H9 (cell line): ENCODE results near the gene TP73. TPM values are rescaled to one million over a fixed set of nuclear protein-coding genes. Genes with fewer than 3 reads are reported as not detected.
A peak's percentile ranks its signal among the peaks of the same experiment; 100 is the strongest.

Source experiments
- DNase-seq: peaks from one replicate; pipeline ENCODE4 v3.0.0-alpha.2; 2017
- H2AFZ ChIP-seq: one replicate; pipeline ENCODE4 v1.6.1; 2013; ENCODE audit warnings: mild to moderate bottlenecking, low read length, control low read depth, moderate library complexity
- H2AK5ac ChIP-seq: 2 replicates; pipeline ENCODE4 v1.6.1; 2013; ENCODE audit warnings: low read length, control low read depth, mixed read lengths; ENCODE audit not compliant: insufficient read length
- H2BK120ac ChIP-seq: one replicate; pipeline ENCODE4 v1.6.1; 2013; ENCODE audit warnings: low read depth, mild to moderate bottlenecking, low read length, control low read depth, inconsistent platforms; ENCODE audit not compliant: poor library complexity, severe bottlenecking
- H2BK12ac ChIP-seq: 2 replicates; pipeline ENCODE4 v1.6.1; 2013; ENCODE audit warnings: low read length, control low read depth, mixed read lengths, low read depth; ENCODE audit not compliant: insufficient read length
- H2BK15ac ChIP-seq: 2 replicates; pipeline ENCODE4 v1.6.1; 2013; ENCODE audit warnings: low read depth, low read length, control low read depth
- H2BK20ac ChIP-seq: one replicate; pipeline ENCODE4 v1.6.1; 2013; ENCODE audit warnings: low read depth, mild to moderate bottlenecking, low read length, control low read depth, inconsistent platforms; ENCODE audit not compliant: poor library complexity, severe bottlenecking
- H2BK5ac ChIP-seq: 2 replicates; pipeline ENCODE4 v1.6.1; 2013; ENCODE audit warnings: low read length, control low read depth, mixed read lengths; ENCODE audit not compliant: insufficient read length
- H3K14ac ChIP-seq: 2 replicates; pipeline ENCODE4 v1.6.1; 2013; ENCODE audit warnings: low read length, control low read depth; ENCODE audit not compliant: insufficient read depth
- H3K18ac ChIP-seq: 2 replicates; pipeline ENCODE4 v1.6.1; 2013; ENCODE audit warnings: low read depth, mild to moderate bottlenecking, mixed read lengths, low read length, control low read depth; ENCODE audit not compliant: insufficient read length
- H3K23ac ChIP-seq: 2 replicates; pipeline ENCODE4 v1.6.1; 2013; ENCODE audit warnings: low read length, control low read depth, mixed read lengths, low read depth; ENCODE audit not compliant: insufficient read length
- H3K23me2 ChIP-seq: 2 replicates; pipeline ENCODE4 v1.6.1; 2013; ENCODE audit warnings: low read depth, mild to moderate bottlenecking, mixed read lengths, low read length, control low read depth; ENCODE audit not compliant: insufficient read length, poor library complexity, severe bottlenecking
- H3K27ac ChIP-seq: 2 replicates; pipeline ENCODE4 v1.5.1; 2013; ENCODE audit warnings: low read length, control low read depth, mixed read lengths, low read depth; ENCODE audit not compliant: insufficient read length
- H3K27me3 ChIP-seq: 2 replicates; pipeline ENCODE4 v1.6.1; 2013; ENCODE audit warnings: low read length, control low read depth, inconsistent platforms; ENCODE audit not compliant: insufficient read depth
- H3K4ac ChIP-seq: 2 replicates; pipeline ENCODE4 v1.6.1; 2013; ENCODE audit warnings: low read depth, mild to moderate bottlenecking, control low read depth, inconsistent platforms, low read length, moderate library complexity
- H3K4me1 ChIP-seq: 2 replicates; pipeline ENCODE4 v1.6.1; 2013; ENCODE audit warnings: low read length, control low read depth, inconsistent platforms; ENCODE audit not compliant: insufficient read depth
- H3K4me2 ChIP-seq: 2 replicates; pipeline ENCODE4 v1.6.1; 2013; ENCODE audit warnings: low read length, control low read depth, mixed read lengths; ENCODE audit not compliant: insufficient read length, insufficient read depth
- H3K56ac ChIP-seq: 2 replicates; pipeline ENCODE4 v1.6.1; 2013; ENCODE audit warnings: low read depth, mild to moderate bottlenecking, mixed read lengths, low read length, control low read depth; ENCODE audit not compliant: insufficient read length
- H3K79me1 ChIP-seq: 2 replicates; pipeline ENCODE4 v1.6.1; 2013; ENCODE audit warnings: low read depth, mild to moderate bottlenecking, moderate library complexity, low read length, control low read depth, inconsistent platforms; ENCODE audit not compliant: insufficient read depth, poor library complexity, severe bottlenecking
- H3K79me2 ChIP-seq: 2 replicates; pipeline ENCODE4 v1.6.1; 2013; ENCODE audit warnings: low read length, control low read depth, inconsistent platforms; ENCODE audit not compliant: insufficient read depth
- H3K9ac ChIP-seq: 2 replicates; pipeline ENCODE4 v1.6.1; 2013; ENCODE audit warnings: low read length, control low read depth, mixed read lengths; ENCODE audit not compliant: insufficient read length; ENCODE audit errors: extremely low read depth
- H3K9me3 ChIP-seq: one replicate; pipeline ENCODE4 v1.6.1; 2013; ENCODE audit warnings: low read depth, low read length, inconsistent platforms; ENCODE audit not compliant: control insufficient read depth
- H3T11ph ChIP-seq: one replicate; pipeline ENCODE4 v1.6.1; 2013; ENCODE audit warnings: mild to moderate bottlenecking, low read length, control low read depth, inconsistent platforms
- H4K20me1 ChIP-seq: one replicate; pipeline ENCODE4 v1.6.1; 2013; ENCODE audit not compliant: control insufficient read depth, insufficient read length, insufficient read depth
- H4K5ac ChIP-seq: 2 replicates; pipeline ENCODE4 v1.6.1; 2013; ENCODE audit warnings: low read depth, mild to moderate bottlenecking, mixed read lengths, low read length, control low read depth; ENCODE audit not compliant: insufficient read length
- H4K8ac ChIP-seq: replicated peaks from 2 replicates; pipeline ENCODE4 v1.6.1; 2013; ENCODE audit warnings: low read length, control low read depth, mixed read lengths, low read depth; ENCODE audit not compliant: insufficient read length
- H4K91ac ChIP-seq: 2 replicates; pipeline ENCODE4 v1.6.1; 2013; ENCODE audit warnings: low read depth, mild to moderate bottlenecking, moderate library complexity, mixed read lengths, low read length, control low read depth; ENCODE audit not compliant: insufficient read length
- H3K27ac Mint-ChIP-seq, 3 experiments: 2 replicates in 2 of 3; 3 replicates in 1 of 3; pipeline ENCODE4 v1.8.0; 2020 to 2021; ENCODE audit warnings: mixed read lengths in 3 of 3, mild to moderate bottlenecking in 1 of 3, moderate library complexity in 1 of 3
- H3K27me3 Mint-ChIP-seq: 2 replicates; pipeline ENCODE4 v1.8.0; 2021; ENCODE audit warnings: low read depth, mild to moderate bottlenecking, moderate library complexity, mixed read lengths
- H3K36me3 Mint-ChIP-seq, 3 experiments: 2 replicates in 2 of 3; 3 replicates in 1 of 3; pipeline ENCODE4 v1.8.0; 2020 to 2021; ENCODE audit warnings: low read depth in 3 of 3, mixed read lengths in 3 of 3; ENCODE audit not compliant: insufficient read depth in 1 of 3
- H3K4me1 Mint-ChIP-seq, 2 experiments: 2 replicates each; pipeline ENCODE4 v1.8.0; 2020; ENCODE audit warnings: mixed read lengths in 2 of 2
- H3K4me3 Mint-ChIP-seq, 2 experiments: 2 replicates in 1 of 2; 3 replicates in 1 of 2; pipeline ENCODE4 v1.8.0; 2020 to 2021; ENCODE audit warnings: mild to moderate bottlenecking in 2 of 2, mixed read lengths in 2 of 2, moderate library complexity in 1 of 2
- H3K9me3 Mint-ChIP-seq, 2 experiments: 2 replicates in 1 of 2; 3 replicates in 1 of 2; pipeline ENCODE4 v1.8.0; 2020; ENCODE audit warnings: mild to moderate bottlenecking in 2 of 2, mixed read lengths in 2 of 2, moderate library complexity in 1 of 2
- CTCF ChIP-seq: fragments of 200-600 bp; sonication (generic); conservative IDR thresholded peaks from 3 replicates; pipeline ENCODE4 v1.8.0; 2021; ENCODE audit warnings: antibody characterized with exemption, mild to moderate bottlenecking
- WGBS: extraction: QIAGEN DNeasy Blood & Tissue Kit; methylation state at CpG from one replicate; pipeline ENCODE4 v1.1.7; 2013; ENCODE audit warnings: missing lambda C conversion rate, low lambda C conversion rate, mixed read lengths; ENCODE audit not compliant: insufficient read length; ENCODE audit errors: extremely low coverage; 5-methylcytosine and 5-hydroxymethylcytosine counted together
- total RNA-seq: library from RNA; stranded (reverse); gene quantifications from 2 replicates; pipeline ENCODE4 v1.2.1, GENCODE V29; 2021

The TP73 gene
- total RNA-seq, 1 experiment from 2014 or later: 4.7 TPM

- WGBS: no CpG with 5 or more reads among the region's 35 CpGs
Measured at GRCh38 chr1:3707298-3707938, 55.1 kb downstream of the TP73 start.

More at GRCh38 chr1:3707298-3707938, 55.1 kb downstream of the TP73 start:
- Histone ChIP-seq H3K27me3 (no peaks in the 10 kb centered on the region), H3K14ac (no peak overlapping the region; the same call in 1 of the 2 replicates), H3T11ph (no peak overlapping the region), H2BK5ac (no peak overlapping the region), H4K5ac (no peak overlapping the region), H4K91ac (no peak overlapping the region), H3K4me2 (peak overlapping the region; percentile 21), H2BK15ac (no peak overlapping the region), H3K23me2 (no peaks in the 10 kb centered on the region), H2BK20ac (no peak overlapping the region), H3K79me2 (no peaks in the 10 kb centered on the region), H3K27ac (no peak overlapping the region), H2AFZ (no peak overlapping the region), H3K56ac (no peak overlapping the region), H3K23ac (no peak overlapping the region), H3K9ac (no peak overlapping the region), H2BK12ac (no peak overlapping the region), H3K79me1 (no peaks in the 10 kb centered on the region), H4K20me1 (no peaks in the 10 kb centered on the region), H2BK120ac (no peak overlapping the region), H3K4me1 (no peaks in the 10 kb centered on the region), H3K9me3 (no peaks in the 10 kb centered on the region), H4K8ac (no peak overlapping the region), H3K18ac (no peak overlapping the region), H2AK5ac (no peak overlapping the region), H3K4ac (no peak overlapping the region)
- DNase-seq: peak; percentile 79
- Mint-ChIP-seq H3K4me1 (peaks cover 16 to 26% of the 10 kb centered on the region in 2 experiments), H3K36me3 (no peaks in the 10 kb centered on the region), H3K27ac (peak overlapping the region in 2 of 3 experiments; percentile 30 to 55; a peak in 1 of 7 replicates), H3K27me3 (peaks cover 9% of the 10 kb centered on the region), H3K4me3 (peak overlapping the region; percentile 49 to 81), H3K9me3 (no peaks in the 10 kb centered on the region)
- no peak for TF ChIP-seq CTCF
